Pancreas (tissue), 10 donors: Measurements from ENCODE around the gene TEN1. TPM values are rescaled to one million over a fixed set of nuclear protein-coding genes. Genes with fewer than 3 reads are reported as not detected.

Experiments used
- ATAC-seq, 4 donors: fragments of 200-7000 bp; cut with Tn5 transposase; one replicate each; pipeline versions ENCODE4 v1.8.0 to v1.9.1; 2020; ENCODE audit warnings: mild to moderate bottlenecking in 4 of 4, moderate library complexity in 4 of 4
- DNase-seq, 6 donors: peaks; one replicate each; pipeline ENCODE4 v3.0.0-alpha.2; 2020
- FAIRE-seq: peaks from 2 replicates; lab custom pipeline; 2012; peaks lifted over from hg19 to GRCh38; lab: Jason Lieb, UNC
- H3K27ac ChIP-seq, 4 donors: fragments of 200-600 bp; sonication (generic); 1 replicate in 3 of 4; 2 replicates in 1 of 4; pipeline versions ENCODE4 v1.5.0 to v1.8.0; 2020
- H3K27me3 ChIP-seq, 4 donors: fragments of 200-600 bp; one replicate each; pipeline ENCODE4 v1.8.0; 2021
- H3K36me3 ChIP-seq, 3 donors: fragments of 200-600 bp; sonication (generic) in 1 of 3; one replicate each; pipeline versions ENCODE4 v1.5.0 to v1.8.0; 2020 to 2021
- H3K4me1 ChIP-seq, 3 donors: fragments of 200-600 bp; one replicate each; pipeline ENCODE4 v1.8.0; 2021
- H3K4me3 ChIP-seq, 4 donors: fragments of 200-600 bp; sonication (generic) in 2 of 4; one replicate each; pipeline versions ENCODE4 v1.5.0 to v1.8.0; 2020 to 2021
- H3K9me3 ChIP-seq, 4 donors: fragments of 200-600 bp; one replicate each; pipeline ENCODE4 v1.8.0; 2021
- WGBS, 2 donors: extraction: QIAGEN DNeasy Blood & Tissue Kit; methylation state at CpG; one replicate each; pipeline ENCODE4 v1.1.7; 2013; 5-methylcytosine and 5-hydroxymethylcytosine counted together
- intact Hi-C, 3 donors: fragments of 100-400 bp; cut with DNase I; formaldehyde crosslinking; loops; one replicate each; pipeline versions ENCODE4 v1.11.1 to v1.14.2; 2022
- polyA plus RNA-seq, 2 donors: library from polyadenylated mRNA; stranded (reverse); fragments of 200-250 nt; gene quantifications; one replicate each; pipeline ENCODE4 v1.2.3, GENCODE V29; 2013
- total RNA-seq, 6 donors: library from RNA; stranded (reverse); fragmentation: NEBNext Ultra II Directional in 4 of 6; extraction: Animal tissue kit (Norgen Biotek cat#: 25700) in 4 of 6; gene quantifications; one replicate each; pipeline versions ENCODE4 v1.2.1 to v1.2.4, GENCODE V29; 2021 to 2023
- TF ChIP-seq, protein P1 (sequence below), 4 donors: fragments of 200-600 bp; sonication (generic) in 3 of 4; IDR thresholded peaks; one replicate each; pipeline versions ENCODE4 v1.5.0 to v1.8.0; 2021; ENCODE audit warnings: antibody characterized with exemption in 4 of 4
- donor health status: healthy with polysubstance abuse.
- donor health status: DM: no; HTN: no; CAD: no; lungs with moderate emphysema.
- donor health status: DM: no; HTN: no; CAD: no.
- donor health status: control.
- donor health status: control.
- donor health status: Bipolar disorder and iron deficiency.
- donor health status: DM: yes; HTN: yes; CAD: no.
- donor health status: DM: no; HTN: no; CAD: no.
- donor health status: DM: no; HTN: no; CAD: no.
- donor health status: DM: yes; HTN: yes; CAD: no.

TEN1 gene
- total and polyA plus RNA-seq, 8 donors, result 6.9 to 35.0 (median 12.7) TPM

DNA sequence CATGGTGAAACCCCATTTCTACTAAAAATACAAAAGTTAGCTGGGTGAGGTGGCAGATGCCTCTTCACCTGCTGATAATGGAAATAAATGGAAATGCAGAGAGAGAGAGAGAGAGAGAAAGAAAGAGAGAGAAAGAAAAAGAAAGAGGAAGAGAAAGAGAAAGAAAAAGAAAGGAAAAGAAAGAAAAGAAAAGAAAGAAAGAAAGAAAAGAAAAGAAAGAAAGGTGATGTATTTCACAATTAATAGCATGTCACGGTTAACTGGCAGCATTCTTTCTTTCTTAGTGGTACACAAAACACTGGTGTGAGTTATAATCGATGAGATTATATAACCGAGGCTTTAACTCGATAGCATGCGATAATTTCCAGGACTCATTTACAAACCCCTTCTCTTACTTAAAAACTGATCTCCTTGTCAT lies 3.3 kb upstream of the TEN1 start:
- peaks cover 23 to 46% (median 41%) of the 10 kb centered on the region in 3 donors for H3K4me1 ChIP-seq
- H3K27ac ChIP-seq, result peak overlapping the region in 2 of 4 donors; percentile 68 to 77
- ATAC-seq, result no peak
- DNase-seq, result no peak
- H3K9me3 ChIP-seq, result no peaks in the 10 kb centered on the region
- peak overlapping the region in 2 of 4 donors; percentile 16 to 63 for H3K4me3 ChIP-seq
- no peaks in the 10 kb centered on the region for H3K36me3 ChIP-seq
- WGBS, 2 donors, result 16 to 24% methylated on average over 5 of the region's 5 CpGs
- intact Hi-C loops, result no loop called here
- peak; percentile 29 for FAIRE-seq
- no peaks in the 10 kb centered on the region for H3K27me3 ChIP-seq
- TF ChIP-seq, protein P1, sequence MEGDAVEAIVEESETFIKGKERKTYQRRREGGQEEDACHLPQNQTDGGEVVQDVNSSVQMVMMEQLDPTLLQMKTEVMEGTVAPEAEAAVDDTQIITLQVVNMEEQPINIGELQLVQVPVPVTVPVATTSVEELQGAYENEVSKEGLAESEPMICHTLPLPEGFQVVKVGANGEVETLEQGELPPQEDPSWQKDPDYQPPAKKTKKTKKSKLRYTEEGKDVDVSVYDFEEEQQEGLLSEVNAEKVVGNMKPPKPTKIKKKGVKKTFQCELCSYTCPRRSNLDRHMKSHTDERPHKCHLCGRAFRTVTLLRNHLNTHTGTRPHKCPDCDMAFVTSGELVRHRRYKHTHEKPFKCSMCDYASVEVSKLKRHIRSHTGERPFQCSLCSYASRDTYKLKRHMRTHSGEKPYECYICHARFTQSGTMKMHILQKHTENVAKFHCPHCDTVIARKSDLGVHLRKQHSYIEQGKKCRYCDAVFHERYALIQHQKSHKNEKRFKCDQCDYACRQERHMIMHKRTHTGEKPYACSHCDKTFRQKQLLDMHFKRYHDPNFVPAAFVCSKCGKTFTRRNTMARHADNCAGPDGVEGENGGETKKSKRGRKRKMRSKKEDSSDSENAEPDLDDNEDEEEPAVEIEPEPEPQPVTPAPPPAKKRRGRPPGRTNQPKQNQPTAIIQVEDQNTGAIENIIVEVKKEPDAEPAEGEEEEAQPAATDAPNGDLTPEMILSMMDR (IDR thresholded peaks at IDR 0.05), result no peak

- WGBS, 2 donors, result 17 to 20% methylated on average over 9 of the region's 9 CpGs
- Histone ChIP-seq H3K27ac (peak overlapping the region in 2 of 4 donors; percentile 68 to 77), H3K4me3 (peak overlapping the region in 2 of 4 donors; percentile 63 to 89), H3K36me3 (no peaks in the 10 kb centered on the region), H3K27me3 (no peaks in the 10 kb centered on the region), H3K9me3 (no peaks in the 10 kb centered on the region), H3K4me1 (peaks cover 26 to 50% (median 43%) of the 10 kb centered on the region in 3 donors)
- TF ChIP-seq, protein P1 (IDR thresholded peaks at IDR 0.05), result no peak
- ATAC-seq (peak in 1 of 4 donors; percentile 7), FAIRE-seq (no peak), DNase-seq (no peak)
- intact Hi-C loops, result no loop called here
Measured at GRCh38 chr17:75976175-75976848, 2.7 kb upstream of the TEN1 start.

DNA sequence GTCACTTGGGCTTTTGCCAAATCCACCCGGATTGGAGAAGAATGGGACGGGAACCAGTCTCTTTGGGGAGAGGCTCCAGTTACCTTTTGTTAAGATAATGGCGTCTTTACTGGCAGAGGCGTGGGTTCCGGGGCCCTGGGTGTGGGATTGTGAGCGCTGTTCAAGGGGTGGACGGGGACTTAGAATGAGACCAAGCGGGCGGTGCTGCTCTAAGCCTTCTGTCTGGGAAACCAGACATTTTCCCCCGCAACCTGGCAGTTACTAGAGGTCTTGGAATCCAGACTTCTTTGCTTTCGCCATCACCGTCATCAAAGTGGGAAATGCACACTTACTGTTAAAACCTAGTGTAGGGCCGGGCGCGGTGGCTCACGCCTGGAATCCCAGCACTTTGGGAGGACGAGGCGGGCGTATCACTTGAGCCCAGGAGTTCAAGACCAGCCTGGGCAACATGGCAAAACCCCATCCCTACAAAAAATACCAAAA lies 706 bp downstream of the TEN1 start:
- no peaks in the 10 kb centered on the region for H3K9me3 ChIP-seq
- ATAC-seq (peak; percentile 1 to 11 (median 4)), DNase-seq (no peak), FAIRE-seq (no peak)
- no peaks in the 10 kb centered on the region for H3K27me3 ChIP-seq
- H3K27ac ChIP-seq, result peak overlapping the region; percentile 87 to 99 (median 95)
- 6 to 7% methylated on average over 19 of the region's 19 CpGs for WGBS, 2 donors
- peaks cover 34 to 68% (median 55%) of the 10 kb centered on the region in 3 donors for H3K4me1 ChIP-seq
- intact Hi-C loops, result no loop called here
- peak overlapping the region; percentile 47 to 89 (median 74) for H3K4me3 ChIP-seq
- H3K36me3 ChIP-seq, result no peaks in the 10 kb centered on the region
- TF ChIP-seq, protein P1 (IDR thresholded peaks at IDR 0.05), result no peak

- no peaks in the 10 kb centered on the region for H3K36me3 ChIP-seq
- H3K4me1 ChIP-seq, result peaks cover 31 to 64% (median 52%) of the 10 kb centered on the region in 3 donors
- H3K27me3 ChIP-seq, result no peaks in the 10 kb centered on the region
- FAIRE-seq (no peak), ATAC-seq (no peak), DNase-seq (peak in 2 of 6 donors; percentile 29 to 39)
- no peaks in the 10 kb centered on the region for H3K9me3 ChIP-seq
- TF ChIP-seq, protein P1 (IDR thresholded peaks at IDR 0.05), result no peak
- intact Hi-C loops, result no loop called here
- 72 to 75% methylated on average over 18 of the region's 18 CpGs for WGBS, 2 donors
- peak overlapping the region; percentile 47 to 89 (median 74) for H3K4me3 ChIP-seq
- peak overlapping the region; percentile 87 to 99 (median 95) for H3K27ac ChIP-seq
Measured at GRCh38 chr17:75980188-75981018, 1.4 kb downstream of the TEN1 start.
